Testis (tissue), 3 donors: Measurements from ENCODE around the gene IZUMO1R. TPM values are rescaled to one million over a fixed set of nuclear protein-coding genes. Genes with fewer than 3 reads are reported as not detected.

Source experiments
- DNase-seq: peaks from one replicate; pipeline ENCODE4 v3.0.0-alpha.2; 2019
- H3K27ac ChIP-seq, 2 donors: fragments of 200-600 bp; sonication (generic); one replicate each; pipeline ENCODE4 v1.5.1; 2019
- H3K27me3 ChIP-seq: fragments of 200-600 bp; sonication (generic); one replicate; pipeline ENCODE4 v1.5.1; 2019
- H3K36me3 ChIP-seq: fragments of 200-600 bp; sonication (generic); one replicate; pipeline ENCODE4 v1.5.1; 2017; ENCODE audit warnings: low read depth; ENCODE audit errors: missing control alignments
- H3K4me1 ChIP-seq: fragments of 200-600 bp; sonication (generic); one replicate; pipeline ENCODE4 v1.5.1; 2019
- H3K4me3 ChIP-seq, 2 donors: fragments of 200-600 bp; sonication (generic); one replicate each; pipeline ENCODE4 v1.5.1; 2017 to 2019
- H3K9me3 ChIP-seq: fragments of 200-600 bp; sonication (generic); one replicate; pipeline ENCODE4 v1.5.1; 2017
- CTCF ChIP-seq, 3 experiments: fragments of 450-650 bp in 2 of 3; fragments of 200-600 bp in 1 of 3; sonication (generic) in 1 of 3; IDR thresholded peaks; one replicate each; pipeline ENCODE4 v1.5.1; 2016 to 2019; ENCODE audit warnings: antibody characterized with exemption in 3 of 3, mild to moderate bottlenecking in 2 of 3, moderate library complexity in 1 of 3
- POLR2A ChIP-seq: fragments of 450-650 bp; IDR thresholded peaks from one replicate; pipeline ENCODE4 v1.6.1; 2017; ENCODE audit warnings: antibody characterized with exemption, mild to moderate bottlenecking, moderate library complexity
- WGBS, 2 donors: methylation state at CpG; one replicate each; pipeline ENCODE4 v1.1.5; 2018; 5-methylcytosine and 5-hydroxymethylcytosine counted together
- intact Hi-C: fragments of 100-400 bp; cut with DNase I; formaldehyde crosslinking; loops from one replicate; pipeline ENCODE4 v1.15.1; 2023; ENCODE audit warnings: low total_unique reads
- polyA plus RNA-seq: library from polyadenylated mRNA; stranded (reverse); fragments of 350-450 nt; fragmentation: Illumina TruSeq; extraction: RNeasy Lipid Tissue Mini Kit (QIAGEN cat#74804); gene quantifications from one replicate; pipeline ENCODE4 v1.2.3, GENCODE V29; 2014; ENCODE audit warnings: low read depth, low replicate concordance; ENCODE audit not compliant: insufficient read depth
- total RNA-seq, 2 donors: library from RNA; depleted of rRNA; stranded (reverse); fragments of >200 nt; gene quantifications; one replicate each; pipeline ENCODE4 v1.2.3, GENCODE V29; 2016

The IZUMO1R gene
- total and polyA plus RNA-seq, 3 donors from 2014 or later: not detected

DNA sequence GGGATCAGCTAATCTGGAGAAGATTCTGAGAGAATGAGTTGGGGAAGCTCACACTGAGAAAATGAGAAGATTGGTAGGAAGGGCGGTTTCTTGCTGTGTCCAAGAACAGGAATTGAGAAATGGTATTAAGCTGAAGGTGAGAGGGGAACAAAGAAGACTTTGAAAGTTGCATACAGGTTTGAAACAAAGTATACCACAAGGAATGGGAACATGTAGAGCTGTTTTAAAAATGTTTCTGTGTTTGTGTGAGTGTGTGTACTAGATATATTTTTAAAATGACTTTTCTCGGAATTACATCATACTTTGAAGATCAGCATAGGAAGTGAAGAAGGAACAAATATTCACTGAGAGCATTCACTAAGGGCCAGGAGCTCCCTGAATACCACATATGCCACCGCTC lies 24.4 kb upstream of the IZUMO1R start:
- Histone ChIP-seq H3K4me3 (no peak overlapping the region), H3K9me3 (no peaks in the 10 kb centered on the region), H3K27ac (no peak overlapping the region), H3K27me3 (no peaks in the 10 kb centered on the region), H3K36me3 (no peaks in the 10 kb centered on the region), H3K4me1 (peaks cover 9% of the 10 kb centered on the region)
- TF ChIP-seq POLR2A (no peak), CTCF (IDR thresholded peaks at IDR 0.05) (no peak)
- no peak for DNase-seq
- intact Hi-C loops: no loop called here
- WGBS, 2 donors: 77 to 84% methylated on average over 3 of the region's 3 CpGs

DNA sequence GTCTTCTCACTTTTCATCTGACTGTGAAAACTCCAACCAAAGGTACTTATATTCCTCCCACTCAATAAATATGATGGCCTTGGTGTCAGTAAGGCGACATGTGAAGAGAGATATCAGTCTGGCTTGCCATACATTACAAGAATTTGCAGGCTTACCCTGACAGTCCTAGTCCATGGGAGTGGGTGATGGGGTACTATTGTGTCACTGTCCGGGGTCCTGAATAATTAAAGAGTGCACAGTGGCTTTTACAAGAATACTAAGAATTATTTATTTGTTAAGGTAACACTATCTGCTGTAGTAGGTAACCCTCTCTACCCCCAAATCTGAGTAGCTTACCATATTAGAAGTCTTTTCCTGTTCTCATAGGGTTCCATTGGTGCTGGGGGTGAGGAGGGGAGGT lies 23.1 kb upstream of the IZUMO1R start:
- WGBS, 2 donors: 87 to 89% methylated on average over 2 of the region's 2 CpGs
- TF ChIP-seq CTCF (IDR thresholded peaks at IDR 0.05) (no peak), POLR2A (no peak)

GRCh38 chr11:94283678-94284077 lies 20.7 kb upstream of the IZUMO1R start:
- no peak for TF ChIP-seq POLR2A
- no peak for TF ChIP-seq CTCF (IDR thresholded peaks at IDR 0.05)
- H3K9me3 ChIP-seq: no peaks in the 10 kb centered on the region
- no peaks in the 10 kb centered on the region for H3K36me3 ChIP-seq
- intact Hi-C loops: no loop called here
- H3K4me3 ChIP-seq: no peak overlapping the region
- peaks cover 9% of the 10 kb centered on the region for H3K4me1 ChIP-seq
- H3K27me3 ChIP-seq: no peaks in the 10 kb centered on the region
- no peak overlapping the region for H3K27ac ChIP-seq
- DNase-seq: peak; percentile 36

More for the DNA sequence above, 23.1 kb upstream of the IZUMO1R start:
- Histone ChIP-seq H3K4me3 (no peak overlapping the region), H3K4me1 (peaks cover 9% of the 10 kb centered on the region), H3K9me3 (no peaks in the 10 kb centered on the region), H3K27ac (no peak overlapping the region), H3K27me3 (no peaks in the 10 kb centered on the region), H3K36me3 (no peaks in the 10 kb centered on the region)
- no peak for DNase-seq
- intact Hi-C loops: no loop called here

DNA sequence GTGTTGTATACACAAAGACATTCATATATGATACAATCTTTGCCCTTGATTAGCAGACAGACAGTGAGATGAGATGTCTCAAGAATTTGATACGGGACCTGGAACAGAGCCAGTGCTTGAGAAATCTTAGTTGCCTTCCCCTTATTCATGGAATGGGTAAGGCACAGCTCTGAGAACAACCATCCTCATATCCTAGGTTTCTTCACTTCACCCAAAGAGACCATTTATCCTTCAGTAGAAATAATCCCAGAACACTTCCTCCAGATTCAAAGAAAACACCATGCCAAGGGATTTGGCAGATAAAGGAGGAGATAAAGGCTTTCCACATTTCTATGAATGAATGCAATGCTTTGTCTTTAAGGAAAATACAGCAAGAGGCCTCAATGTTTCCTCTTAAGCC lies 8.8 kb upstream of the IZUMO1R start:
- Histone ChIP-seq H3K4me3 (no peak overlapping the region), H3K4me1 (no peaks in the 10 kb centered on the region), H3K9me3 (no peaks in the 10 kb centered on the region), H3K27ac (no peak overlapping the region), H3K27me3 (no peaks in the 10 kb centered on the region), H3K36me3 (no peaks in the 10 kb centered on the region)
- WGBS, 2 donors: 70 to 86% methylated on average over 1 of the region's 1 CpG
- TF ChIP-seq CTCF (IDR thresholded peaks at IDR 0.05): no peak
- no peak for TF ChIP-seq POLR2A
- intact Hi-C loops: no loop called here
- DNase-seq: no peak

DNA sequence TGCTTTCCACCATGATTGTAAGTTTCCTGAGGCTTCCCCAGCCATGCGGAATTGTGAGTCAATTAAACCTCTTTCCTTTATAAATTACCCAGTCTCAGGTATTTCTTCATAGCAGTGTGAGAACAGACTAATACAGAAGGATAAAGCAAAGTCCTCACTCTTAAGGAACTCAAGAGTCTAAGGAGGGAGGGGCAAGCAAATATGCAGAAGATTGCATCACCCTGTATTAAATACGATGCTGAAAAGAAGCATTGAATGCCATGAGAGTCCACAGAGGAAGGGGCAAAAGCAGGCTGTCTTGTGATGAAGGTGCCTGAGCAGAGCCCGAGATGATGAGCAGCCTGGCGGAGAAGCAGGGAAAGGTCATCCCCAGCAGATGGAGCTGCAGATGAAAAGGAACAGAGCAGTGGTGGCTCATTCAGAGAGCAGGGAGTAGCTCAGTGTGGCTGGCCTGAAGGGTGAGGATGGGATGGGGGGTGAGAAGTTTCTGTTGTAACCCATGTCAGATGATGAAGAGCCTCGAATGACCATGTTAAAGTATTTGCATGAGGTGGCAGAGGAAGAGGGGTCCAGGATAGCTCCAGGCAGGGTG lies 6.3 kb upstream of the IZUMO1R start:
- intact Hi-C loops: no loop called here
- 94 to 95% methylated on average over 5 of the region's 5 CpGs for WGBS, 2 donors
- TF ChIP-seq CTCF (IDR thresholded peaks at IDR 0.05) (no peak), POLR2A (no peak)

More for the DNA sequence above, 6.3 kb upstream of the IZUMO1R start:
- Histone ChIP-seq H3K36me3 (no peaks in the 10 kb centered on the region), H3K9me3 (no peaks in the 10 kb centered on the region), H3K4me1 (no peaks in the 10 kb centered on the region), H3K4me3 (no peak overlapping the region), H3K27me3 (no peaks in the 10 kb centered on the region), H3K27ac (no peak overlapping the region)
- DNase-seq: no peak
